ENCODE data around the gene SLC38A2. TPM values are rescaled to one million over a fixed set of nuclear protein-coding genes. Genes with fewer than 3 reads are reported as not detected.

The SLC38A2 gene
- total RNA-seq, 4 donors from 2014 or later = 487 to 1,086 (median 587) TPM

DNA sequence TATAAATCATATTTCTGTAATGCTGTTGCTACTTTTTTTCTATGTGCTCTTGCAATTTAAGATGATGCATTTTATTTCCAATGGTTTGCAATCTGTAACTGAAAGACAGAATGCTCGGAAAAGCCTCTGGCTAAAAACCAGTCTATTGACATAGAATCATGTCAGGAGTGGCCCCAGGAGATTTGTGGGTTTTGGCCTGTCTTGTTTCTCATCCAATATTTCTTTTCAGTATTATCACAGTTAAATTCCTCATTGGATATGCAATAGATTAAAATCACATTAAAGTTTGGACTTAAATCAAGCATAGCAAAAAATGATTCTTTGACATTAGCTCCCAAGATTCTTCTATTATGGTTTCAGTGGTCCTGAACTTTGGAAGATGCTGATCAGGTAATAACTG lies 19.1 kb upstream of the SLC38A2 start:
- TF ChIP-seq, protein P1, sequence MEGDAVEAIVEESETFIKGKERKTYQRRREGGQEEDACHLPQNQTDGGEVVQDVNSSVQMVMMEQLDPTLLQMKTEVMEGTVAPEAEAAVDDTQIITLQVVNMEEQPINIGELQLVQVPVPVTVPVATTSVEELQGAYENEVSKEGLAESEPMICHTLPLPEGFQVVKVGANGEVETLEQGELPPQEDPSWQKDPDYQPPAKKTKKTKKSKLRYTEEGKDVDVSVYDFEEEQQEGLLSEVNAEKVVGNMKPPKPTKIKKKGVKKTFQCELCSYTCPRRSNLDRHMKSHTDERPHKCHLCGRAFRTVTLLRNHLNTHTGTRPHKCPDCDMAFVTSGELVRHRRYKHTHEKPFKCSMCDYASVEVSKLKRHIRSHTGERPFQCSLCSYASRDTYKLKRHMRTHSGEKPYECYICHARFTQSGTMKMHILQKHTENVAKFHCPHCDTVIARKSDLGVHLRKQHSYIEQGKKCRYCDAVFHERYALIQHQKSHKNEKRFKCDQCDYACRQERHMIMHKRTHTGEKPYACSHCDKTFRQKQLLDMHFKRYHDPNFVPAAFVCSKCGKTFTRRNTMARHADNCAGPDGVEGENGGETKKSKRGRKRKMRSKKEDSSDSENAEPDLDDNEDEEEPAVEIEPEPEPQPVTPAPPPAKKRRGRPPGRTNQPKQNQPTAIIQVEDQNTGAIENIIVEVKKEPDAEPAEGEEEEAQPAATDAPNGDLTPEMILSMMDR (IDR thresholded peaks at IDR 0.05) = no peak
- TF ChIP-seq POLR2A (IDR thresholded peaks at IDR 0.05) = no peak
- WGBS, 2 donors = 15 to 28% methylated on average over 1 of the region's 1 CpG
- no peak overlapping the region for H3K4me3 ChIP-seq (ENCODE audit: low read depth, poor library complexity, severe bottlenecking)
- intact Hi-C loops (cut with DNase I; ENCODE audit: low total_unique reads) = no loop called here
- no peak for DNase-seq (ENCODE audit: low spot score in 2 of 2)

DNA sequence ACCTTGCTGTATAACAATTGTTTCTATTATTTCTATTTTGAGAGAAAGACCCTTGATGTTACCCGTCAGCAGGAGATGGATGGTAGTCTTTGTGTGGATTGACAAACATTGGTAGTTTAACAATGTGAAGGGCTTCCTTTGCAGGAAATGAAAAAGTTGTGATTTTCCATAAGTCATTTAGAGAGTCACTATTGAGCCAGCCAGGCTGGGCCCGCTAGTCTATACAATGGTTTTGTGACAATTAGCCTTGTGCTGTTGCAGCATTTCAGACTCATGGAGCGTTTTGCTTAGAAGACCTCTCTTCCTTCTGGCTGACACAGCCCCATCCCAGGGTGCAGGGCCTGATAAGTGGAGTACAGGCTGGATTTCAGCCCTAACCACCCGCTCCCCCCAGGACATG lies 18.3 kb upstream of the SLC38A2 start:
- WGBS, 2 donors = 73 to 80% methylated on average over 4 of the region's 4 CpGs
- H3K4me3 ChIP-seq (ENCODE audit: low read depth, poor library complexity, severe bottlenecking) = no peak overlapping the region
- intact Hi-C loops (cut with DNase I; ENCODE audit: low total_unique reads) = no loop called here
- DNase-seq (ENCODE audit: low spot score in 2 of 2) = no peak
- TF ChIP-seq, protein P1 (IDR thresholded peaks at IDR 0.05) = no peak
- no peak for TF ChIP-seq POLR2A (IDR thresholded peaks at IDR 0.05)

DNA sequence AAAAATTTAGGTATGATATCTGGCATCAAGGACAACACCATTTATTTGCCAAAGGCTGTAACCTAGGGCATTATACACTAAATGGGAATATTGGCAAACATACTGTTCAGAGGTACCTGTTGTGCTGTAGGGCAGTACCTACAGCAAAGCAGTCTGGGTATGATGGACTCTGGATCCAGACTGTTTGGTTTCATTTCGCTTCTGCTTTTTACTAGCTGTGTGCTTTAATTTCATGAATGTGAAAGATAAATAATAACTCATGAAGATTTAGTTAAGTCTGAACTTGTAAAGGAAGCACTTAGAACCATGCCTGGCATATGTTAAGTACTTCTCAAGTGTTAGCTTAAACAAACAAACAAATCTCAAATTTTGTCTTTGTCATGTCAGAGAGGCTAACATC lies 17.7 kb upstream of the SLC38A2 start:
- intact Hi-C loops (cut with DNase I; ENCODE audit: low total_unique reads) = no loop called here
- no peak for TF ChIP-seq POLR2A (IDR thresholded peaks at IDR 0.05)
- TF ChIP-seq, protein P1 (IDR thresholded peaks at IDR 0.05) = no peak
- no peak for DNase-seq (ENCODE audit: low spot score in 2 of 2)
- WGBS, 2 donors = 60 to 74% methylated on average over 1 of the region's 1 CpG
- no peak overlapping the region for H3K4me3 ChIP-seq (ENCODE audit: low read depth, poor library complexity, severe bottlenecking)

DNA sequence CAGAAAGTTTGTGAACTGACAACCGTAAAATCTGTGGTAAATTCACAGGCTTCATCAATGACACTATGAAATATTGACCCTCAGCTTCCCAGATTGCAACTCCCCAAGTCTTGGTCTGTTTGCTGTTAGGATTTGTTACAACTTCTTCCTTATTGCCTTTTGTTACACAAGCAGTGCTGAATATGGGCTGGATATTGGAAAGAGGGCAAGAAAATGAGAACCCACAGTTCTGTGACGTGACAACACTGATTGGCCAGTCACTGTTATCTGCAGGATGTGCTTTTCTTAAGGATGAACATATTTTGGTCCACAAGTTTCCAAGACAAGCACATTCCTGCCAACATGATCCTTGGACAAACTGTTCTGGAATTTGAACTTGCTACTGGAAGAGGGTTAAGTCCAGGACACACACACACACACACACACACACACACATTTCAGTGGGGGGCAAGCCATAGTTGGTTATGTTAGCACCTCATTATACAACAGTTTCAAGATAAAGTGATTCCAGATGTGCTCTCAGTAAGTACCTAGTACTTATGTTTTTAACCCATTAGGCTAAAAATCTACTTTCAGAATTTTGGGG lies 16.6 kb upstream of the SLC38A2 start:
- no peak overlapping the region for H3K4me3 ChIP-seq (ENCODE audit: low read depth, poor library complexity, severe bottlenecking)
- DNase-seq (ENCODE audit: low spot score in 2 of 2) = peak in 1 of 2 donors; percentile 71
- intact Hi-C loops (cut with DNase I; ENCODE audit: low total_unique reads) = loop anchor here (10.0 kb wide), 1 partner anchor 166 kb away; no protein-coding TSS in a partner anchor
- WGBS, 2 donors = 58 to 63% methylated on average over 2 of the region's 2 CpGs
- TF ChIP-seq, protein P1 (IDR thresholded peaks at IDR 0.05) = no peak
- no peak for TF ChIP-seq POLR2A (IDR thresholded peaks at IDR 0.05)

DNA sequence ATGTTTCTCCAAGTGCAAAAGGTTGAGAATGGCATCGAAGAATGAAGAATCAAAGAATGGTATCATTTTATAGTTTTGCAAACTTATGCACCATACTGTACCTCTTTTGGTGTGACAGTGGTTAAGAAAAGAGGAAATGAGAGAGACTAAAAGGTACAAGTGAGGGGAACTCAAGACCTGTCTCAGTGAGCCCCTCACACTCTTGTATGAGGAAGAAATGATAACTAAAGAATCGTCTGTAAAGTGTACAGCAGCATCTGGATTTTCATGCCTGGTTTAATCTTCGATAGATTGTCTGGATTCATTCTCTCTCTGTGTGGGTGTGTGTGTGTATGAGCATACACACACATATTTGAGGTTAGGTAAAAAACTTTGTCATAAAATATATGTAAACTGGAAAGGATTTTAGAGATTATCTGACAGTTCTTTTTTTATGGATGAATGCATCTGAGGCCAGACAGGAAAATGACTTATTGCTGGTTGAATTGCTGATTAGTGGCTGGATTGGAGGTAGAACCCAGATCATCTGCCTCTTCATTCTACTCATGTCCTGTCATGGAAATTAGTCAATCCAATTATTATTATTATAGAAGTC lies 16.0 kb upstream of the SLC38A2 start:
- DNase-seq (ENCODE audit: low spot score in 2 of 2) = no peak
- WGBS, 2 donors = 65 to 72% methylated on average over 3 of the region's 3 CpGs
- intact Hi-C loops (cut with DNase I; ENCODE audit: low total_unique reads) = loop anchor here (10.0 kb wide), 1 partner anchor 166 kb away; no protein-coding TSS in a partner anchor
- no peak overlapping the region for H3K4me3 ChIP-seq (ENCODE audit: low read depth, poor library complexity, severe bottlenecking)
- TF ChIP-seq, protein P1 (IDR thresholded peaks at IDR 0.05) = no peak
- TF ChIP-seq POLR2A (IDR thresholded peaks at IDR 0.05) = no peak

Measured in lower leg skin (tissue), 4 donors.